Muscle layer of colon (tissue), 2 donors: Measurements from ENCODE around the gene DGKE.

ENCODE experiments used
- H3K27ac ChIP-seq: one replicate; pipeline ENCODE4 v1.7.0; 2013; ENCODE audit warnings: low read depth, mild to moderate bottlenecking, low read length, moderate library complexity
- H3K27me3 ChIP-seq, 2 donors: one replicate each; pipeline ENCODE4 v1.7.0; 2013; ENCODE audit warnings: low read length in 2 of 2, mild to moderate bottlenecking in 2 of 2; ENCODE audit not compliant: insufficient read depth in 2 of 2, control insufficient read depth in 1 of 2
- H3K36me3 ChIP-seq: one replicate; pipeline ENCODE4 v1.7.0; 2013; ENCODE audit warnings: mild to moderate bottlenecking, low read length; ENCODE audit not compliant: insufficient read depth
- H3K4me1 ChIP-seq: one replicate; pipeline ENCODE4 v1.7.0; 2013; ENCODE audit warnings: mild to moderate bottlenecking, low read length; ENCODE audit not compliant: insufficient read depth
- H3K4me3 ChIP-seq, 2 donors: one replicate each; pipeline ENCODE4 v1.7.0; 2013; ENCODE audit warnings: low read length in 2 of 2, low read depth in 1 of 2, mild to moderate bottlenecking in 1 of 2, moderate library complexity in 1 of 2
- H3K9ac ChIP-seq: one replicate; pipeline ENCODE4 v1.7.0; 2013; ENCODE audit warnings: low read length
- H3K9me3 ChIP-seq: one replicate; pipeline ENCODE4 v1.7.0; 2013; ENCODE audit warnings: mild to moderate bottlenecking, low read length
- donor health status: abdominal sarcoma.
- donor health status: Adenocarcinoma of cecum.

Gene DGKE

GRCh38 chr17:56883616-56884015 lies 49.7 kb downstream of the DGKE start:
- no peaks in the 10 kb centered on the region for H3K4me1 ChIP-seq
- no peaks in the 10 kb centered on the region for H3K9me3 ChIP-seq
- H3K36me3 ChIP-seq: peaks cover 5% of the 10 kb centered on the region
- no peak overlapping the region for H3K4me3 ChIP-seq
- H3K27me3 ChIP-seq: no peaks in the 10 kb centered on the region
- H3K27ac ChIP-seq: no peak overlapping the region
- H3K9ac ChIP-seq: no peak overlapping the region

- Histone ChIP-seq H3K9ac (no peak overlapping the region), H3K4me3 (no peak overlapping the region), H3K36me3 (peaks cover 5% of the 10 kb centered on the region), H3K9me3 (no peaks in the 10 kb centered on the region), H3K4me1 (no peaks in the 10 kb centered on the region), H3K27ac (no peak overlapping the region), H3K27me3 (no peaks in the 10 kb centered on the region)
Measured at GRCh38 chr17:56884483-56885311, 50.7 kb downstream of the DGKE start.

GRCh38 chr17:56885312-56885657 lies 51.3 kb downstream of the DGKE start:
- H3K4me3 ChIP-seq: no peak overlapping the region
- peaks cover 6% of the 10 kb centered on the region for H3K36me3 ChIP-seq
- no peaks in the 10 kb centered on the region for H3K27me3 ChIP-seq
- no peaks in the 10 kb centered on the region for H3K4me1 ChIP-seq
- H3K27ac ChIP-seq: no peak overlapping the region
- H3K9ac ChIP-seq: no peak overlapping the region
- H3K9me3 ChIP-seq: no peaks in the 10 kb centered on the region

GRCh38 chr17:56886288-56886731 lies 52.4 kb downstream of the DGKE start:
- Histone ChIP-seq H3K36me3 (peaks cover 16% of the 10 kb centered on the region), H3K9me3 (no peaks in the 10 kb centered on the region), H3K27me3 (no peaks in the 10 kb centered on the region), H3K9ac (no peak overlapping the region), H3K4me1 (no peaks in the 10 kb centered on the region), H3K27ac (no peak overlapping the region), H3K4me3 (no peak overlapping the region)

GRCh38 chr17:56887105-56887504 lies 53.2 kb downstream of the DGKE start:
- H3K9me3 ChIP-seq: no peaks in the 10 kb centered on the region
- H3K9ac ChIP-seq: no peak overlapping the region
- no peaks in the 10 kb centered on the region for H3K4me1 ChIP-seq
- H3K27me3 ChIP-seq: no peaks in the 10 kb centered on the region
- peaks cover 23% of the 10 kb centered on the region for H3K36me3 ChIP-seq
- H3K4me3 ChIP-seq: no peak overlapping the region
- H3K27ac ChIP-seq: no peak overlapping the region

- Histone ChIP-seq H3K36me3 (peaks cover 29% of the 10 kb centered on the region), H3K27ac (no peak overlapping the region), H3K4me3 (no peak overlapping the region), H3K4me1 (no peaks in the 10 kb centered on the region), H3K27me3 (no peaks in the 10 kb centered on the region), H3K9ac (no peak overlapping the region), H3K9me3 (no peaks in the 10 kb centered on the region)
Measured at GRCh38 chr17:56887552-56888467, 53.9 kb downstream of the DGKE start.

GRCh38 chr17:56890390-56890789 lies 56.4 kb downstream of the DGKE start:
- Histone ChIP-seq H3K27me3 (no peaks in the 10 kb centered on the region), H3K27ac (no peak overlapping the region), H3K9me3 (no peaks in the 10 kb centered on the region), H3K9ac (no peak overlapping the region), H3K36me3 (peaks cover 47% of the 10 kb centered on the region), H3K4me1 (no peaks in the 10 kb centered on the region), H3K4me3 (no peak overlapping the region)

- Histone ChIP-seq H3K36me3 (peaks cover 50% of the 10 kb centered on the region), H3K9me3 (no peaks in the 10 kb centered on the region), H3K27ac (no peak overlapping the region), H3K4me3 (no peak overlapping the region), H3K4me1 (no peaks in the 10 kb centered on the region), H3K9ac (no peak overlapping the region), H3K27me3 (no peaks in the 10 kb centered on the region)
Measured at GRCh38 chr17:56890906-56891674, 57.1 kb downstream of the DGKE start.

- H3K4me3 ChIP-seq: no peak overlapping the region
- peaks cover 53% of the 10 kb centered on the region for H3K36me3 ChIP-seq
- H3K27me3 ChIP-seq: no peaks in the 10 kb centered on the region
- H3K27ac ChIP-seq: no peak overlapping the region
- H3K9ac ChIP-seq: no peak overlapping the region
- no peaks in the 10 kb centered on the region for H3K4me1 ChIP-seq
- no peaks in the 10 kb centered on the region for H3K9me3 ChIP-seq
Measured at GRCh38 chr17:56891751-56892150, 57.8 kb downstream of the DGKE start.

GRCh38 chr17:56892333-56892732 lies 58.4 kb downstream of the DGKE start:
- H3K4me1 ChIP-seq: no peaks in the 10 kb centered on the region
- no peaks in the 10 kb centered on the region for H3K27me3 ChIP-seq
- no peak overlapping the region for H3K27ac ChIP-seq
- no peaks in the 10 kb centered on the region for H3K9me3 ChIP-seq
- H3K36me3 ChIP-seq: peaks cover 57% of the 10 kb centered on the region
- no peak overlapping the region for H3K4me3 ChIP-seq
- H3K9ac ChIP-seq: no peak overlapping the region

GRCh38 chr17:56893503-56893902 lies 59.6 kb downstream of the DGKE start:
- Histone ChIP-seq H3K9ac (no peak overlapping the region), H3K9me3 (no peaks in the 10 kb centered on the region), H3K27me3 (no peaks in the 10 kb centered on the region), H3K4me3 (no peak overlapping the region), H3K36me3 (peaks cover 63% of the 10 kb centered on the region), H3K4me1 (no peaks in the 10 kb centered on the region), H3K27ac (no peak overlapping the region)
